ENCODE measurements around the gene KCNK10. TPM values are rescaled to one million over a fixed set of nuclear protein-coding genes. Genes with fewer than 3 reads are reported as not detected.

KCNK10 gene
- total RNA-seq, 2 experiments from 2014 or later: not detected

GRCh38 chr14:88232771-88233170, 90.3 kb downstream of the KCNK10 start:
- Histone ChIP-seq H3K27ac (ENCODE audit: low read depth in 1 of 2, low read length in 2 of 2) (no peak overlapping the region), H3K9me3 (ENCODE audit: control insufficient read depth in 1 of 2, insufficient read depth in 1 of 2, low read length in 2 of 2) (peaks cover 0 to 4% of the 10 kb centered on the region in 2 experiments), H3K36me3 (ENCODE audit: insufficient read depth, low read length) (no peaks in the 10 kb centered on the region), H3K4me3 (ENCODE audit: low read length) (no peak overlapping the region), H3K4me1 (ENCODE audit: insufficient read depth, low read length) (no peaks in the 10 kb centered on the region), H3K27me3 (ENCODE audit: control insufficient read depth in 1 of 2, insufficient read depth in 2 of 2, low read length in 2 of 2) (peaks cover 3 to 4% of the 10 kb centered on the region in 2 experiments)
- ChIA-PET POLR2A (no interaction called here), CTCF (no interaction called here)
- Mint-ChIP-seq H3K27me3 (peaks cover 25% of the 10 kb centered on the region), H3K4me3 (no peak overlapping the region), H3K36me3 (ENCODE audit: low read depth) (no peaks in the 10 kb centered on the region), H3K4me1 (ENCODE audit: low read depth) (no peaks in the 10 kb centered on the region), H3K9me3 (no peaks in the 10 kb centered on the region), H3K27ac (no peak overlapping the region)
- intact Hi-C loops (cut with DNase I, micrococcal nuclease): no loop called here
- DNase-seq (no peak), ATAC-seq (ENCODE audit: poor library complexity) (no peak)
- no peak for TF ChIP-seq CTCF (IDR thresholded peaks at IDR 0.05)

- Histone ChIP-seq H3K4me1 (ENCODE audit: insufficient read depth, low read length) (no peaks in the 10 kb centered on the region), H3K36me3 (ENCODE audit: insufficient read depth, low read length) (no peaks in the 10 kb centered on the region), H3K9me3 (ENCODE audit: control insufficient read depth in 1 of 2, insufficient read depth in 1 of 2, low read length in 2 of 2) (peaks cover 0 to 4% of the 10 kb centered on the region in 2 experiments), H3K27me3 (ENCODE audit: control insufficient read depth in 1 of 2, insufficient read depth in 2 of 2, low read length in 2 of 2) (peaks cover 3 to 4% of the 10 kb centered on the region in 2 experiments), H3K4me3 (ENCODE audit: low read length) (no peak overlapping the region), H3K27ac (ENCODE audit: low read depth in 1 of 2, low read length in 2 of 2) (no peak overlapping the region)
- H3K4me1 Mint-ChIP-seq (ENCODE audit: low read depth): no peaks in the 10 kb centered on the region
- CTCF ChIA-PET: no interaction called here
- TF ChIP-seq CTCF (IDR thresholded peaks at IDR 0.05): no peak
- no peak overlapping the region for H3K27ac Mint-ChIP-seq
- intact Hi-C loops (cut with DNase I, micrococcal nuclease): no loop called here
- no peak overlapping the region for H3K4me3 Mint-ChIP-seq
- DNase-seq (no peak), ATAC-seq (ENCODE audit: poor library complexity) (no peak)
- H3K9me3 Mint-ChIP-seq: no peaks in the 10 kb centered on the region
- POLR2A ChIA-PET: no interaction called here
- peaks cover 17% of the 10 kb centered on the region for H3K27me3 Mint-ChIP-seq
- no peaks in the 10 kb centered on the region for H3K36me3 Mint-ChIP-seq (ENCODE audit: low read depth)
Measured at GRCh38 chr14:88231603-88232002, 91.5 kb downstream of the KCNK10 start.

GRCh38 chr14:88229428-88229827, 93.6 kb downstream of the KCNK10 start:
- H3K27ac ChIP-seq (ENCODE audit: low read depth in 1 of 2, low read length in 2 of 2): no peak overlapping the region
- H3K36me3 ChIP-seq (ENCODE audit: insufficient read depth, low read length): no peaks in the 10 kb centered on the region
- no peak overlapping the region for H3K27ac Mint-ChIP-seq
- H3K36me3 Mint-ChIP-seq (ENCODE audit: low read depth): no peaks in the 10 kb centered on the region
- POLR2A ChIA-PET: no interaction called here
- CTCF ChIA-PET: no interaction called here
- no peak for DNase-seq
- H3K4me3 Mint-ChIP-seq: no peak overlapping the region
- no peaks in the 10 kb centered on the region for H3K4me1 ChIP-seq (ENCODE audit: insufficient read depth, low read length)
- H3K9me3 ChIP-seq (ENCODE audit: control insufficient read depth in 1 of 2, insufficient read depth in 1 of 2, low read length in 2 of 2): no peaks in the 10 kb centered on the region
- peaks cover 0 to 4% of the 10 kb centered on the region in 2 experiments for H3K27me3 ChIP-seq (ENCODE audit: control insufficient read depth in 1 of 2, insufficient read depth in 2 of 2, low read length in 2 of 2)
- peaks cover 3% of the 10 kb centered on the region for H3K9me3 Mint-ChIP-seq
- no peak overlapping the region for H3K4me3 ChIP-seq (ENCODE audit: low read length)
- ATAC-seq (ENCODE audit: poor library complexity): no peak
- H3K27me3 Mint-ChIP-seq: peaks cover 22% of the 10 kb centered on the region
- H3K4me1 Mint-ChIP-seq (ENCODE audit: low read depth): no peaks in the 10 kb centered on the region
- TF ChIP-seq CTCF (IDR thresholded peaks at IDR 0.05): no peak
- intact Hi-C loops (cut with DNase I, micrococcal nuclease): no loop called here
